Uterus (tissue), 4 donors: ENCODE measurements around the gene SAMD5. TPM values are rescaled to one million over a fixed set of nuclear protein-coding genes. Genes with fewer than 3 reads are reported as not detected.

Experiments
- DNase-seq, 2 donors: peaks; one replicate each; pipeline ENCODE4 v3.0.0-alpha.2; 2019 to 2020
- H3K27ac ChIP-seq, 2 donors: fragments of 200-600 bp; sonication (generic); 1 replicate in 1 of 2; 2 replicates in 1 of 2; pipeline ENCODE4 v1.5.1; 2016 to 2018
- H3K27me3 ChIP-seq, 2 donors: fragments of 200-600 bp; sonication (generic); one replicate each; pipeline ENCODE4 v1.5.1; 2018 to 2019; ENCODE audit warnings: control low read depth in 1 of 2
- H3K36me3 ChIP-seq, 2 donors: fragments of 200-600 bp; sonication (generic); one replicate each; pipeline ENCODE4 v1.5.1; 2019; ENCODE audit warnings: control low read depth in 1 of 2
- H3K4me1 ChIP-seq, 2 donors: fragments of 200-600 bp; sonication (generic); one replicate each; pipeline ENCODE4 v1.5.1; 2018 to 2019; ENCODE audit warnings: control low read depth in 1 of 2
- H3K4me3 ChIP-seq, 2 donors: fragments of 200-600 bp; sonication (generic); 1 replicate in 1 of 2; 2 replicates in 1 of 2; pipeline ENCODE4 v1.5.1; 2018 to 2019; ENCODE audit warnings: mild to moderate bottlenecking in 1 of 2
- H3K9me3 ChIP-seq, 2 donors: fragments of 200-600 bp; sonication (generic); one replicate each; pipeline ENCODE4 v1.5.1; 2019; ENCODE audit warnings: control low read depth in 1 of 2
- POLR2A ChIP-seq, 2 donors: fragments of 450-650 bp; IDR thresholded peaks; one replicate each; pipeline ENCODE4 v1.6.1; 2016; ENCODE audit warnings: antibody characterized with exemption in 2 of 2, mild to moderate bottlenecking in 1 of 2, moderate library complexity in 1 of 2
- intact Hi-C: fragments of 100-400 bp; cut with DNase I; formaldehyde crosslinking; loops from one replicate; pipeline ENCODE4 v1.15.1; 2023; ENCODE audit warnings: low total_unique reads
- total RNA-seq, 4 donors: library from RNA; depleted of rRNA in 3 of 4; stranded (reverse); fragments of >200 nt in 3 of 4; gene quantifications; one replicate each; pipeline versions ENCODE4 v1.1.0 to v1.2.4, GENCODE V29; 2014 to 2023
- TF ChIP-seq, protein P1 (sequence below), 4 experiments: fragments of 200-600 bp in 2 of 4; fragments of 450-650 bp in 2 of 4; sonication (generic) in 2 of 4; IDR thresholded peaks; one replicate each; pipeline ENCODE4 v1.5.1; 2016 to 2019; ENCODE audit warnings: antibody characterized with exemption in 4 of 4, mild to moderate bottlenecking in 2 of 4, moderate library complexity in 1 of 4
- donor health status: DM: yes; HTN: yes; CAD: no.

Gene SAMD5
- total RNA-seq, 4 donors from 2014 or later, result 3.3 to 31.7 (median 9.6) TPM

DNA sequence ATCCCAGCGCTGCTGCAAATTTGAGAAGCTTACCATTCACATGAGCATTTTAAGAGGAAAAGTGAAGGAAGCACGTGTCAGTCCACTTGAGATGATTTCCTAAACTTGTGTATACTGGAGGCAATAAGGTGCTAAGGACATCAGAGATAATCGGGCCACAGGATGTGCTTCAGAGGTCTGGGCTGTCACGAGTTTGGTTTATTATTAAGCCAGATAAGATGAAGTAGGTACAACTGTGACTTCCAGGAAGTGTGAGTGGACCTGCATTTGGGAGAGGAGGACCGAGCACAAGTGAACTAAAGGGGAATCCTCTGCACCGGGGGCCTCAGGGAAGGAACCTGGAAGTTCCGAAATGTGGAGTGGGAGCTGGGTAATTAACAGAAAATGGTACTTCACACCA lies 1.4 kb downstream of the SAMD5 start:
- peak overlapping the region; percentile 54 to 76 for H3K4me3 ChIP-seq
- H3K27ac ChIP-seq, result peak overlapping the region; percentile 78 to 84
- TF ChIP-seq, protein P1, sequence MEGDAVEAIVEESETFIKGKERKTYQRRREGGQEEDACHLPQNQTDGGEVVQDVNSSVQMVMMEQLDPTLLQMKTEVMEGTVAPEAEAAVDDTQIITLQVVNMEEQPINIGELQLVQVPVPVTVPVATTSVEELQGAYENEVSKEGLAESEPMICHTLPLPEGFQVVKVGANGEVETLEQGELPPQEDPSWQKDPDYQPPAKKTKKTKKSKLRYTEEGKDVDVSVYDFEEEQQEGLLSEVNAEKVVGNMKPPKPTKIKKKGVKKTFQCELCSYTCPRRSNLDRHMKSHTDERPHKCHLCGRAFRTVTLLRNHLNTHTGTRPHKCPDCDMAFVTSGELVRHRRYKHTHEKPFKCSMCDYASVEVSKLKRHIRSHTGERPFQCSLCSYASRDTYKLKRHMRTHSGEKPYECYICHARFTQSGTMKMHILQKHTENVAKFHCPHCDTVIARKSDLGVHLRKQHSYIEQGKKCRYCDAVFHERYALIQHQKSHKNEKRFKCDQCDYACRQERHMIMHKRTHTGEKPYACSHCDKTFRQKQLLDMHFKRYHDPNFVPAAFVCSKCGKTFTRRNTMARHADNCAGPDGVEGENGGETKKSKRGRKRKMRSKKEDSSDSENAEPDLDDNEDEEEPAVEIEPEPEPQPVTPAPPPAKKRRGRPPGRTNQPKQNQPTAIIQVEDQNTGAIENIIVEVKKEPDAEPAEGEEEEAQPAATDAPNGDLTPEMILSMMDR (IDR thresholded peaks at IDR 0.05), result no peak
- TF ChIP-seq POLR2A (IDR thresholded peaks at IDR 0.05), result no peak

DNA sequence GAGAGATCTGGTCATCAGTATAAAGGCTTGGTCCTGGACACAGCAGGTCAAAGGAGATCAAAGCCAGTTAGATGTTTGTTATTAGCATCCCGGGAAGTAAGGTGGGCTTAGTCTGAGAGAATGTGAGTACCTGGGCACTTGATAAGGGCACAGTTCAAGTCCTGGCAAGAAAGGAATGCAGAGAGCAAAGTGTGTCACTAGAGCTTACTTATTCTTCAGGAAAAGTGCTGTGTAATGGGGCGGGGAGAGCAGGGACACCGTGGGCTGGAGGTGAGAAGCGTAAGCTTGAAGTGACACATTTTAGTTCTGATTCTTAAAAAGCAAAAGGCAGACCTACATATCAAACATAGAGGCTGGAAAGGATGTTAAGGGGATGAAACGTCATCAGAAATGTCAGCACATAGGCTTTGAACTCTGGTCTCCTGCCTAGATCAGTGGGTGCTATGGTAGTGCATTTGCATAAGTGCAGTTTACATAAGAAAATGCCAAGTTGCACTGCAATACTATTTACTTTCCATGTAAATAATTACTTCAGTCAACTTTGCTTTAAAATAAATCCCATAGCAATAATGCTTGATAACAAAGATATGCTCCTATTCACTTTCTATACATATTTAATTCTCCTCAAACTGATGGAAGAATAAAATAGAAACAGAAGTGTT lies 2.6 kb downstream of the SAMD5 start:
- Histone ChIP-seq H3K4me1 (peaks cover 0 to 4% of the 10 kb centered on the region in 2 donors), H3K4me3 (no peak overlapping the region), H3K36me3 (no peaks in the 10 kb centered on the region), H3K27me3 (no peaks in the 10 kb centered on the region), H3K9me3 (no peaks in the 10 kb centered on the region), H3K27ac (peak overlapping the region; percentile 9 to 78)
- TF ChIP-seq, protein P1 (IDR thresholded peaks at IDR 0.05), result no peak
- no peak for TF ChIP-seq POLR2A (IDR thresholded peaks at IDR 0.05)
- intact Hi-C loops, result no loop called here
- no peak for DNase-seq

More for the DNA sequence above, 1.4 kb downstream of the SAMD5 start:
- Histone ChIP-seq H3K27me3 (no peaks in the 10 kb centered on the region), H3K36me3 (no peaks in the 10 kb centered on the region), H3K9me3 (no peaks in the 10 kb centered on the region), H3K4me1 (peaks cover 0 to 4% of the 10 kb centered on the region in 2 donors)
- no peak for DNase-seq
- intact Hi-C loops, result loop anchor here (10.0 kb wide), 1 partner anchor 655 kb away; no protein-coding TSS in a partner anchor

DNA sequence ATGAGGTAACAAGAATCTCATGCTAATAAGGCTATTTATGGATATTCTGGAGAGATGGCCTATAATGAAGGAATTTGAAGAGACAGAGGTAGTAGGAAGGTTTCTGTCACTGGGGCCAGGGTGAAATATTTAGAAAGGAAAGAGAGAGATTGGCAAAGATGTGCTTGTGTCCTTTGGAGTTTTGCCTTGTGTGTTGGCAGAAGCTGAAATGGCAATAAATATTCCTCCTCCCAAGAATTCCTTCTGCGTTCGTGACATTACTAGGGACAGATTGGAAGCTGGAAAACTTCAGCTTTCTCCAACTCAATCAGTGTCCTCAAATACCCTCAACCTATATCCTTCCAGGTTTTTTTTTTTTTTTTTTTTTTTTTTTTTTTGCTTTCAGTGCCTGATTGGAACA lies 6.3 kb downstream of the SAMD5 start:
- H3K27ac ChIP-seq, result peak overlapping the region in 1 of 2 donors; percentile 17
- H3K4me1 ChIP-seq, result no peaks in the 10 kb centered on the region
- no peak overlapping the region for H3K4me3 ChIP-seq
- no peaks in the 10 kb centered on the region for H3K27me3 ChIP-seq
- intact Hi-C loops, result no loop called here
- DNase-seq, result no peak
- H3K9me3 ChIP-seq, result no peaks in the 10 kb centered on the region
- TF ChIP-seq, protein P1 (IDR thresholded peaks at IDR 0.05), result no peak
- no peak for TF ChIP-seq POLR2A (IDR thresholded peaks at IDR 0.05)
- no peaks in the 10 kb centered on the region for H3K36me3 ChIP-seq

DNA sequence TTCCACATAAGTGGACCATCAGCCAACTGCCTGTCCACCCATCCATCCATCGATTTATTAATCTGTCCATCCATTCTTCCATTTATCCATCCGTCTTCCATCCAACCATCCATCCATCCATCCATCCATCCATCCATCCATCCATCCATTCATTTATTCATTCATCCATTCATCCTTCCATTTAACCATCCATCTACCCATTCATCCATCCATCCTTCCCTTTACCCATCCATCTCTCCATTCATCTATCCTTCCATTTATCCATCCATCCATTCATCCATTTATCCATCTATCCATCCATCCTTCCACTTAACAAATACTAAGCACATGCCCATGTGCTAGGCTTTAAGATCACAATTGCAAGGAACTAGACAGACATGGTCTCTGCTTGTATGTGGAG lies 6.8 kb downstream of the SAMD5 start:
- no peaks in the 10 kb centered on the region for H3K27me3 ChIP-seq

DNA sequence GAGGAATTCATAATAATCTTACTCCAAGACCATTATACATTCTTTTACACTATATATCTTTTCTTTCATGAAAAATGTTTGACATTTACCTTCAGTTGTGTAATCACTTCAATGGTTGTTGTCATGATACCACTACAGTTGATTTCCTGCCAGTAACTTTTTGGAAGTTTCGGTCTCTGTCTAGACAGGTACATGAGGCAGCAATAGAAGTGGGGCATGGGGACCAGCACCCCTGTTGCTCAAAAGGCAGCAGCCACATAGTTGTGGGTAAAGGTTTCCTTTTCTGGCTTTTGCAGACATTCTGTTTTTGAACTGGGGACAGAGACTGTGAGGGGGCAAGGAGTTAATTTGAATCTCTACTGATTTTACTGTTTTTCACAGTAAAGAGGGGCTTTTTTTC lies 14.1 kb downstream of the SAMD5 start:
- no peaks in the 10 kb centered on the region for H3K4me1 ChIP-seq
- DNase-seq, result no peak
- H3K27me3 ChIP-seq, result no peaks in the 10 kb centered on the region
- no peak overlapping the region for H3K27ac ChIP-seq
- H3K36me3 ChIP-seq, result no peaks in the 10 kb centered on the region
- no peaks in the 10 kb centered on the region for H3K9me3 ChIP-seq
- H3K4me3 ChIP-seq, result no peak overlapping the region
- intact Hi-C loops, result no loop called here
- TF ChIP-seq, protein P1 (IDR thresholded peaks at IDR 0.05), result no peak
- no peak for TF ChIP-seq POLR2A (IDR thresholded peaks at IDR 0.05)

More for the DNA sequence above, 6.8 kb downstream of the SAMD5 start:
- intact Hi-C loops, result no loop called here
- no peak for DNase-seq
- Histone ChIP-seq H3K4me1 (no peaks in the 10 kb centered on the region), H3K27ac (no peak overlapping the region), H3K4me3 (no peak overlapping the region), H3K9me3 (no peaks in the 10 kb centered on the region), H3K36me3 (no peaks in the 10 kb centered on the region)
- TF ChIP-seq, protein P1 (IDR thresholded peaks at IDR 0.05), result no peak
- no peak for TF ChIP-seq POLR2A (IDR thresholded peaks at IDR 0.05)
